GM21528 (cell line): ENCODE data around the gene PIP4K2A.

Experiments
- ATAC-seq: cut with Tn5 transposase; IDR thresholded peaks from one replicate; pipeline ENCODE4 v1.9.1; 2021; ENCODE audit warnings: mild to moderate bottlenecking, moderate library complexity; ENCODE audit not compliant: unreplicated experiment, low FRiP score

Gene PIP4K2A

GRCh38 chr10:22568928-22569327, 145.4 kb downstream of the PIP4K2A start:
- ATAC-seq: no peak

GRCh38 chr10:22564060-22564459, 150.3 kb downstream of the PIP4K2A start:
- ATAC-seq: no peak

GRCh38 chr10:22561909-22562308, 152.5 kb downstream of the PIP4K2A start:
- ATAC-seq: no peak

- no peak for ATAC-seq
Measured at GRCh38 chr10:22560913-22561239, 153.5 kb downstream of the PIP4K2A start.

GRCh38 chr10:22560096-22560912, 154.1 kb downstream of the PIP4K2A start:
- ATAC-seq: no peak

- no peak for ATAC-seq
Measured at GRCh38 chr10:22557321-22557720, 157.1 kb downstream of the PIP4K2A start.

GRCh38 chr10:22556774-22557173, 157.6 kb downstream of the PIP4K2A start:
- ATAC-seq: no peak

- no peak for ATAC-seq
Measured at GRCh38 chr10:22554461-22555182, 159.8 kb downstream of the PIP4K2A start.

GRCh38 chr10:22553452-22553995, 160.9 kb downstream of the PIP4K2A start:
- ATAC-seq: no peak

- no peak for ATAC-seq
Measured at GRCh38 chr10:22552888-22553378, 161.4 kb downstream of the PIP4K2A start.

GRCh38 chr10:22551681-22552365, 162.6 kb downstream of the PIP4K2A start:
- no peak for ATAC-seq

- no peak for ATAC-seq
Measured at GRCh38 chr10:22550732-22551131, 163.6 kb downstream of the PIP4K2A start.

- ATAC-seq: no peak
Measured at GRCh38 chr10:22548344-22548743, 166.0 kb downstream of the PIP4K2A start.

- no peak for ATAC-seq
Measured at GRCh38 chr10:22545643-22546042, 168.7 kb downstream of the PIP4K2A start.

GRCh38 chr10:22544325-22545068, 169.9 kb downstream of the PIP4K2A start:
- ATAC-seq: no peak

- no peak for ATAC-seq
Measured at GRCh38 chr10:22542773-22543172, 171.6 kb downstream of the PIP4K2A start.

- ATAC-seq: no peak
Measured at GRCh38 chr10:22541900-22542299, 172.5 kb downstream of the PIP4K2A start.

- no peak for ATAC-seq
Measured at GRCh38 chr10:22539579-22540298, 174.6 kb downstream of the PIP4K2A start.

GRCh38 chr10:22537810-22538209, 176.6 kb downstream of the PIP4K2A start:
- ATAC-seq: no peak

- no peak for ATAC-seq
Measured at GRCh38 chr10:22536620-22537019, 177.8 kb downstream of the PIP4K2A start.
